Bronchial epithelial cell (primary cell): Measurements from ENCODE around the gene HYAL3. TPM values are rescaled to one million over a fixed set of nuclear protein-coding genes. Genes with fewer than 3 reads are reported as not detected.

Source experiments
- DNase-seq: peaks from one replicate; pipeline ENCODE4 v3.0.0-alpha.2; 2010; ENCODE audit warnings: low read depth
- FAIRE-seq: peaks from 2 replicates; lab custom pipeline; 2011; peaks lifted over from hg19 to GRCh38; lab: Jason Lieb, UNC
- H3K27me3 ChIP-seq: 2 replicates; pipeline ENCODE4 v1.5.1; 2011; ENCODE audit warnings: low read length; ENCODE audit not compliant: control insufficient read depth, insufficient read depth
- H3K36me3 ChIP-seq: 2 replicates; pipeline ENCODE4 v1.5.1; 2011; ENCODE audit warnings: low read length; ENCODE audit not compliant: control insufficient read depth, insufficient read depth
- H3K4me3 ChIP-seq: 2 replicates; pipeline ENCODE4 v1.5.1; 2011; ENCODE audit warnings: mild to moderate bottlenecking, low read depth, low read length, control low read depth
- CTCF ChIP-seq: IDR thresholded peaks from 2 replicates; pipeline ENCODE4 v1.5.1; 2011; ENCODE audit warnings: mild to moderate bottlenecking, moderate library complexity, low read length, control low read depth, inconsistent platforms; ENCODE audit not compliant: insufficient read depth, severe bottlenecking
- total RNA-seq: library from RNA; depleted of rRNA; stranded (reverse); fragments of >200 nt; gene quantifications from 2 replicates; pipeline ENCODE4 v1.2.1, GENCODE V29; 2014

Gene HYAL3
- total RNA-seq, 1 donor from 2014 or later: 6.6 TPM

- FAIRE-seq (no peak), DNase-seq (peak; percentile 74)
- Histone ChIP-seq H3K27me3 (no peaks in the 10 kb centered on the region), H3K36me3 (no peaks in the 10 kb centered on the region), H3K4me3 (no peak within 1 kb of the TSS)
- no peak for TF ChIP-seq CTCF
Observed at GRCh38 chr3:50268703-50269451, 30.3 kb downstream of the HYAL3 start, which contains the start of gene SEMA3B. Gene SEMA3B, plus strand, starts transcription at chr3:50269147. Its CDS starts 94 bp downstream, at chr3:50269241.

- H3K27me3 ChIP-seq: no peaks in the 10 kb centered on the region
- DNase-seq (no peak), FAIRE-seq (no peak)
- no peaks in the 10 kb centered on the region for H3K36me3 ChIP-seq
- H3K4me3 ChIP-seq: no peak overlapping the region
- TF ChIP-seq CTCF: no peak
Observed at GRCh38 chr3:50268276-50268675, 30.9 kb downstream of the HYAL3 start.

DNA sequence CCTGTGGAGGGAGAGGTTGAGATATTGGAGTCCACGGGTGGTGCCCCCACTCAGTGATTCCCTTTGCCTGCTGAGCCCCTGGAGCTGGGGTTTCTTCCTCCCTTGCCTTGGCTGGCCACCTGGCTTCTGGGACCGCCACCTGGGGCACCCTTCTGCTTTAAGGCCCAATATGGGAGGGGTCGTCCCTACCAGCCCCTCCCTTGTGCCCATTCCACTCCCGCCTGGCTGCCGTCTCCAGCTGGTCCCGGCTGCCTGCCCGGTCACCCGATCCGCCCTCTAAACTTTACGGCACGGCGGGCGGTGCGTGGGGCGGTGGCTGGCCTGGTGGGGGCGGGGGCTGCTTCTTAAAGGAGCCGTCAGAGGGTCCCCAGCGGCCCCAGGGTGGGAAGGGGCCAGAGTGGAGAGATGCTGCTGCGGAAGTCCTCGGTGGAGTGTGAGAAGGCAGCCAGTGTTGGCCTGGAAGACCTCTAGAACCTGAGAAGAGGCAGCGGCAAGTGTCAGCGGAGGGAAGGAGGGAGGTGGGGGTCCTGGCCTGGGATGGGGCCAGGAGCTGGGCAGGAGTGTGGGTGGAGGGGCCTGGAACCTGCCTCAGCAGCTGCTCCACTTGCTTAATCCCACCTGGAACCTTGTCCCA lies 31.8 kb downstream of the HYAL3 start:
- FAIRE-seq (no peak), DNase-seq (no peak)
- no peaks in the 10 kb centered on the region for H3K36me3 ChIP-seq
- TF ChIP-seq CTCF: no peak
- no peaks in the 10 kb centered on the region for H3K27me3 ChIP-seq
- peak overlapping the region; percentile 35 for H3K4me3 ChIP-seq

DNA sequence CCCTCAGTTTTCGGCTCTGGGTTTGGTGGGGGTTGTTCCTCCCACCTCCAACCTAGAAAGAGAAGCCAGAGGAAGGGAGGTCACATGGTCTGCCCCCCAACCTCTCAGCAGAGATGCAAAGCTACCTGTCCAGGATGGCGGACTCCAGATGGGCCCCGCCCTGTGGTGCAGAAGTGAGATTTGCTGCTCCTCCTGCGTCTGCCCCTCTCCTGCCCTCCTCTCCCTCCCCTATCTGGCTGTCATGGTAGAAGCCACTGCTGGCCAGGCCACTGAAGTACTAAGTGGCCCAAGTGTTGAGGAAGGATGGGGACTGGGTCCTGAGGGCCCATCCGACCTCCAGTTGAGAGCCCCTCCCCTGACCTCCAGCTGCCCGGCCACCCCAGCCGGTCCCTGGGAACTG lies 32.4 kb downstream of the HYAL3 start:
- DNase-seq: no peak
- Histone ChIP-seq H3K27me3 (no peaks in the 10 kb centered on the region), H3K4me3 (peak overlapping the region; percentile 35), H3K36me3 (no peaks in the 10 kb centered on the region)
- TF ChIP-seq CTCF: no peak
- no peak for FAIRE-seq

DNA sequence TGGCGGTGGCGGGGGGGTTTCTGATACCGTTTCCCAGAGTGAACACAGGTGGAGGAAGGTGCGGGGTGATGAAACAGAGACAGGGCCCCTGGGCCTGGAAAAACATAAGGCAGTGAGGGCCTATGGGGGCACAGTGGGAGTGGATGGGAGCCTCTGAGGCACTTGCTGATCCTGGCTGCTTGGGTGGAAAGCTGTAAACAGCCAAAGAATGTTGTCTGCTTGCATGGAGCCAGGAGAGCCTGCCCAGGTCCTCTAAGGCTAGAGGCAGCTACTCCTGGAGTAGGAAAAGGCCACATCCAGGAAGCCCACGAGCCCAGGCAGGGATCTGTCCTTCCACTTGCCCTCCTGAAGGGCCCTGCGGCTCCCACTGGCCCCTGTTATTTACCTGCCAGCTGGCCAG lies 33.2 kb downstream of the HYAL3 start:
- no peak for DNase-seq
- no peak overlapping the region for H3K4me3 ChIP-seq
- TF ChIP-seq CTCF: no peak
- no peaks in the 10 kb centered on the region for H3K36me3 ChIP-seq
- FAIRE-seq: no peak
- no peaks in the 10 kb centered on the region for H3K27me3 ChIP-seq

DNA sequence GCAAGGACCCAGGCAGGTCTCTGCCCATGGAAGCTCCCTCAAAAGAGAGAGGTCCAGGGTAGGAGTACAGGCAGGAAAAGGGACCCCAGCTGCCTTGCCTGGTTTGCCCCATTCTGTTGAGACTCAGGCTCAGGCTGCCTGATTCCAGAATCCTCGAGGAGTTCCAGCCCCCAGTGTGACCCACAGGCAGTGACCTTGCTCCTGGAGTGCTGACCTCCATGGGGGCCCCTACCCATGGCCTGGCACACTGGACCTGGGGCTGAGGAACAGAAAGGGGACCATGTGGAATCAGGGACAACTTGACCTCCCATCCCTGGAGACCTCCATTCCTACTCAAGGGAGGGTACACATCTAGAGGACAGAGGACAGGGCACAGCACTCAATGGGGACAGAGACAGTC lies 33.6 kb downstream of the HYAL3 start:
- TF ChIP-seq CTCF: no peak
- FAIRE-seq: no peak
- DNase-seq: no peak
- Histone ChIP-seq H3K27me3 (no peaks in the 10 kb centered on the region), H3K4me3 (no peak overlapping the region), H3K36me3 (no peaks in the 10 kb centered on the region)
